HG03457 (cell line): ENCODE measurements around the gene PILRA.
"Not testable (repeated sequence)": the region's sequence is repeated elsewhere in the genome, so short reads cannot be mapped to it uniquely, and the experiment has no call there.

Experiments
- ATAC-seq: cut with Tn5 transposase; IDR thresholded peaks from one replicate; pipeline ENCODE4 v1.9.1; 2021; ENCODE audit warnings: moderate number of reproducible peaks; ENCODE audit not compliant: unreplicated experiment

Gene PILRA

DNA sequence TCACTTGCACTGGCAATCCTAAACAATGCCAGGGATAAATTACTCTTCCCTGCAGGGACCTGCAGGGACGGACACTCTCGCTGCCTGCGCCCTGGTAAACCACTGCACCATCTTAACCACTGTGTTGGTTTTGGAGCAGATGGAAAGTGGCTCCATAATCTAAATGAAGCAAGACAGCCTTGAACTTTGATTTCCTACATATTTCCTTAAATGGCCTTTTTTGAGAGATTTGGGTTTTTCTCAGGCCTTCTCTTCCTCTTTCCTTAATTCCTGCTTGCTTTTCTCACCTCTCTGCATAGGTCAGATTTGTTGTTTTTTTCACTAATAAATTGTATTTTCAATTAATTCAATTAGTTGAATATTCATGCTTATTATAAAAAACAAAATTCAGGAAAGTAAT is 2.8 kb downstream of the PILRA start:
- ATAC-seq: no peak

DNA sequence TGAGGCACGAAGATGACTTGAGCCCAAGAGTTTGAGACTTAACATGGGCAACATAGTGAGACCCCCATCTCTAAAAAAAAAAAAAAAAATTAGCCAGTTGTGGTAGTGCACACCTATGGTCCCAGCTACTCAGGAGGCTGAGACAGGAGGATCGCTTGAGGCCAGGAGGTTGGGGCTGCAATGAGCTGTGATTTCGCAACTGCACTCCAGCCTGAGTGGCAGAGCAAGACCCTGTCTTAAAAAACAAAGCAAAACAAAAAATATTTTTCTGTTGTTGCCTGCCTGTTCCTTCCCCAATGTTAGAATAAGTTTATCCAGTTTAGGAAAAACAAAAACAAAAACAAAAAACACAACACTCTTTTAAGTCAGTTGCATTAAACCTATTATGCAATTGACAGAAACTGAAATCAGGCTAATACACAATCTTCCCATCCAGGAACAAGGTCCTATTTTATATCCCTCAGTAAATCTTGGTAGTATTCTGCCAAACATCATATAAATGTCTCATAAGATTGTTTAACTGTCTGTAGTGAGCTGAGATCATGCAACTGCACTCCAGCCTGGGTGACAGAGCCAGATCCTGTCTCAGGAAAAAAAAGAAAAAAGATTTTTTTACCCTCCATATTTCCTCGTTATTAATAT is 4.9 kb downstream of the PILRA start:
- ATAC-seq: no peak

DNA sequence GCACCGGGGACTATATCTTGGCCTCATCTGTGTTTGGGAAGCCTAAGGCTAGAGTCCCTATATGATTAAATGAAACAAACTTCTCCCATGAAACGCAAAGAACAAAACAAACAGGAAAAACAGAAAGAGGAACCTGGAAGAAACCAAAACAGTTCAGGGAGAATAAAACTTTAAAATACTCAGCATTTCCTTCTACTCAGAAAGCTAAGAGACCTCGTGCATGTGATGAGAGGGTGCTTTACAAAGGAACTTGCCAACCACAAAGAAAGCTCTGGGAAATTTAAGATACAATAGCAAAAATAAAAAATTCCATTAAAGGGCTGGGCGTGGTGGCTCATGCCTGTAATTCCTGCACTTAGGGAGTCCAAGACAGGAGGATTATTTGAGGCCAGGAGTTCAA is 6.9 kb downstream of the PILRA start:
- no peak for ATAC-seq

DNA sequence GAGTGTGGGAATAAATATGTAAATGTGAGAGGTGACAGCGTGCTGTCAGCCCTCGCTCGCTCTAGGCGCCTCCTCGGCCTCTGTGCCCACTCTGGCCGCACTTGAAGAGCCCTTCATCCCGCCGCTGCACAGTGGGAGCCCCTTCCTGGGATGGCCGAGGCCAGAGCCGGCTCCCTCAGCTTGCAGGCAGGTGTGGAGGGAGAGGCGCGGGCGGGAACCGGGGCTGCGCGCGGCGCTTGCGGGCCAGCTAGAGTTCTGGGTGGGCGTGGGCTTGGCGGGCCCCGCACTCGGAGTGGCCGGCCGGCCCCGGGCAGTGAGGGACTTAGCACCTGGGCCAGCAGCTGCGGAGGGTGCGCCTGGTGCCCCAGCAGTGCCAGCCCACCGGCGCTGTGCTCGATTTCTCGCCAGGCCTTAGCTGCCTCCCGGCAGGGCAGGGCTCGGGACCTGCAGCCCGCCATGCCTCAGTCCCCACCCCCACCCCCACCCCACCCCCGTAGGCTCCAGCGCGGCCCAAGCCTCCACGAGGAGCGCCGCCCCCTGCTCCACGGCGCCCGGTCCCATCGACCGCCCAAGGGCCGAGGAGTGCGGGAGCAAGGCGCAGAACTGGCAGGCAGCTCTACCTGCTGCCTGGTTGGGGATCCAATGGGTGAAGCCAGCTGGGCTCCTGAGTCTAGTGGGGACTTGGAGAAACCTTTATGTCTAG is 8.4 kb downstream of the PILRA start:
- not testable (repeated sequence) for ATAC-seq

DNA sequence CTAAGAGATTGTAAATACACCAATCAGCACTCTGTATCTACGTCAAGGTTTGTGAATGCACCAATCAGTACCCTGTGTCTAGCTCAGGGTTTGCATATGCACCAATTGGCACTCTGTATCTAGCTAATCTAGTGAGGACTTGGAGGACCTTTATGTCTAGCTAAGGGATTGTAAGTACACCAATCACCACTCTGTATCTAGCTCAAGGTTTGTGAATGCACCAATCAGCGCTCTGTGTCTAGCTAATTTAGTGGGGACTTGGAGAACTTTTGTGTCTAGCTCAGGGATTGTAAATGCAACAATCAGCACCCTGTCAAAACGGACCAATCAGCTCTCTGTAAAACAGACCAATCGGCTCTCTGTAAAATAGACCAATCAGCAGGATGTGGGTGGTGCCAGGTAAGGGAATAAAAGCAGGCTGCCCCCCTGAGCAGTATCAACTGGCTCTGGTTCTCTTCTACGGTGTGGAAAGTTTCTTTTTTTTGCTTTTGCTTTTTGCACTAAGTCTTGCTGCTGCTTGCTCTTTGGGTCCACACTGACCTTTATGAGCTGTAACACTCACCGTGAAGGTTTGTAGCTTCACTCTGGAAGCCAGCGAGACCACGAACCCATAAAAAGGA is 9.1 kb downstream of the PILRA start:
- ATAC-seq: not testable (repeated sequence)

DNA sequence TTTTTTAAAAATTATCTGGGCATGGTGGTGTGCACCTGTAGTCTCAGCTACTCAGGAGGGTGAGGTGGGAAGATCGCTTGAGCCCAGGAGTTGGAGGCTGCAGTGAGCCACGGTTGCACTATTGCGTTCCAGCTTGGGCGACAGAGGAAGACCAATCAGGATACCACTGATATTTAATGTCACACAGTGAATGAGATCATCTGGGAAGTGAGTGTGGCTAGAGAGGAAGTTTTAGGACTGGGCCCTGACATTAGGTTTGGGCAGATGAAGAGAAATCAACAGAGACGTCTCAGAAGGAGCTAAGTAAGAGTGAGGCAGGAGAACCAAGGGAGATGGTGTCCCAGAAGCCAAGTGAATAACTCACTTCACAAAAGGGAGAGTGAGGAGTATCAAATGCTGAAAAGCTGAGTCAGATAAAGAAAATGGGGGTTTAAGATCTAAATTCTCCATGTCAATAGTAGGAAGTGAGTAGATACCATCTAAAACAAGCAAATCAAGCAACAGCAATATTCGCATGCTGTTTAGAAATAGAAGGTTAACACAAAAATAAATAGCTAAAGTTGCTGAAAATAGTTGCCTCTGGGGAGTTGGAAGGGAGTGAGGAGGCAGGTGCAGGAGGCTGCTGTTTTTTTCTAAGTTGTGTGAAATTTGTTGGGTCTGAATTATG is 11.5 kb downstream of the PILRA start:
- no peak for ATAC-seq

DNA sequence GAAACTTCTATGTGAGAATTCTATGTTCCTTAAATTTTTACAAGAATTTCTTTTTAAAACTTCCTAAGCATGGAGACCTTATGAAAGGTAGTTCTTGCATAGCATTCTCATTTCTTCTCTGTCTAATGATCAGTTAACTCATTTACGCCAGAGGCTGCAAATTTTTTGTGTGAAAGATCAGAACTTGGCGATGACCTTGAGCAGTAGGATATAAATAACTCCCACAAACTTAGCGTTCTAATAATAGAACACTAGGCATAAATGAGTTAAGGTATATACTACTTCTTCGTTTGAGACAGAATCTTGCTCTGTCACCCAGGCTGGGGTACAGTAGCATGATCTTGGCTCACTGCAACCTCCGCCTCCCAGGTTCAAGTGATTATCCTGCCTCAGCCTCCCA is 13.7 kb downstream of the PILRA start:
- ATAC-seq: no peak

DNA sequence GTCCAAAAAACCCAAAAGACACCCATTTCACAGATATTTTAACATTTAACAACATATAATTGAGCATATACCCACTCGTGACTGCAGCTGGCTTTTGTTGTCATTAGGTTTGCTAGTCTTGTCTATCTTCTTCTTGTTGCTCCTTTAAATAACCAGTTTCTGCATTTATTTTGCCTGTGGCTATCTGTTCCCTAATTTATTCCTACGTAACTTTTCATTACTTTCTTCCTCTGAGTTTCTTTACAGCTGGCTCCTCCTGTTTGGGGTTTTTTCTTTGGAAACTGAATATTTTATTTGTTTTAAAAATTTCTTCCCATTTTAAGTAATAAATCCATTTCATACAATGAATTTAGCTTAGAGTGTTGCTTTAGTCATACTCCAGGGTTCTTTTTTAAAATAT is 14.4 kb downstream of the PILRA start:
- ATAC-seq: no peak

DNA sequence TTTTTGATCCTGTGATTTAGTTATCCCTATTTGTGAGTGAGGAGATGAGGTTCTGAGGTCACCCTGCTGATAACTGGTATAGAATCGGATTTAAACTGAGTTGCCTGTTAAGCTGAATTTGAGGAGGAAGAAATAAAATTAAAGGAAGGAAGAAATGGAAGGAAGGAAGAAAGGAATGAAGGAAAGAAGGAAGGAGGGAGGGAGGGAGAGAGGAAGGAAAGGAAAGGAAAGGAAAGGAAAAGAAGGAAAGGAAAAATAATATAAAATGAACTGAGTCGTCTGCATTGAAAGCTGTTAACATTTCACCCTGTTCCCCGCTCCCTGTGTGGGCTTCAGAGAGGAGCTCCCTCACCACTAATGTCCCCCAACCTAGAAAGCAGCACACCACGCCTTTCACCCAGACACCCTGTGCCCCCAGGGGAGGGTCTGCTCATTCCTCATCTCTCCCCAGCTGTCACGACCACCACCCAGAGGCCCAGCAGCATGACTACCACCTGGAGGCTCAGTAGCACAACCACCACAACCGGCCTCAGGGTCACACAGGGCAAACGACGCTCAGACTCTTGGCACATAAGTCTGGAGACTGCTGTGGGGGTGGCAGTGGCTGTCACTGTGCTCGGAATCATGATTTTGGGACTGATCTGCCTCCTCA is 16.3 kb downstream of the PILRA start:
- no peak for ATAC-seq

DNA sequence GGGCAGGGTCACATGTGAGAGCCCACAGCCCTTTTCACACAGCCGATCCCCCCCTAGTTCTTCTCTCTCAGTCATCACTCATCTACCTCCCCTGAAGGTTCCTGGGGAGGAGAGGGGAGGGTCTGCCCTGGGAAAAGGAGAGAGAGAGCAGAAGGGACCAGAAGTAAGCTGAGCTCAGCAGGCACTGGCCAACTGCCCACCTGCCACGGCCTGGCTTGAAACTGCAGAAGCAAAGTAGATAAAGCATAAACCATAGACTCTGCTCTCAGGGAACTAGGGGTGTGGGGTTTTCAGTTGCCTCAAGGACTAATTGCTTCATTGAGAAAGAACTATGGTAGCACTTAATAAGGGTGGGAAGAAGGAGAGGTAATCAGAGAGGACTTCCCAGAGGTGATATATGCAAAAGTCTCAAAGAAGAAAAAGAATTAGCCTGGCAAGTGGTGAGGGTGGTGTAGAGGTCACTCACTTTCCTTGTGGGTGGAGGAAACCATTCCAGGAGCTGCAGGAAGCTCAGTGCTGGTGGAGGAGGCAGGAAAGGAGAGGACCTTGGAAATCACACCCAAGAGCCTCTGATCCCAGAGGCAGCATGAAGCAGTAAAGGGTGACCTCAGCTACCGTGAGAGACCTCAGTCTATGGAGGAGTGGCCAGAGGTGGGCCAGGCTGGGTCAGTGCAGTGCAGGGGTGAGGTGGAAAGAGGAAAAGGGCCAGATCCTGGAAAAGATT is 17.2 kb downstream of the PILRA start:
- no peak for ATAC-seq

DNA sequence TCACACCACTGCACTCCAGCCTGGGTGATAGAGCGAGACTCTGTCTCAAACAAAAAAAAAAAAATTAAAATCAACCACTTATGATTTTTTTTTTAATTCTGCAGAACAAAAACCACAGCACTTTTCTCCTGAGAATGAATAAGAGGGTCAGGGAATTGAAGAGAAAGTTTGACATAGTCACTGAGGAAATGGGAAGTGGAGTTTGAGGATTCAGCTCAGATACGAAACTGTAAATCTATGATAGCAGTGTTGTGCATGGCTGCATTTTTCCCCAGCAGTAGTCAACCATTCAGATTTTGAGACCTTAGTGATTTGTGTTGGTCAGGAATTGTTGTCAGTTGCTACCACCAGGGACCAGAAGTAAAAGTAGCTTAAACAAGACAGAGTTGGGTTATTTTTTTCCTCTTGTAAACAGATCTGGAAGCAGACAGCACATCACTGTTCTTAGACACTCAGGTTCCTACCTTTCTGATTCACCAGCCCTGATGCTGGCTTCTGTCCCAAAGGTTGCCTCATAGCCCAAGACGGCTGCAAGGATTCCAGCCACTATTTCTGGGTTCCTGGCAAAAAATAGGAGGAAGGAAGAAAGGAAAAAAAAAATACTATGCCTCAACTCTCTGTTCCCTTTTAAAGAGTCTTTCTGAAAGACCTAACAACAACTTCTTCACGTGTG is 20.1 kb downstream of the PILRA start:
- ATAC-seq: no peak

DNA sequence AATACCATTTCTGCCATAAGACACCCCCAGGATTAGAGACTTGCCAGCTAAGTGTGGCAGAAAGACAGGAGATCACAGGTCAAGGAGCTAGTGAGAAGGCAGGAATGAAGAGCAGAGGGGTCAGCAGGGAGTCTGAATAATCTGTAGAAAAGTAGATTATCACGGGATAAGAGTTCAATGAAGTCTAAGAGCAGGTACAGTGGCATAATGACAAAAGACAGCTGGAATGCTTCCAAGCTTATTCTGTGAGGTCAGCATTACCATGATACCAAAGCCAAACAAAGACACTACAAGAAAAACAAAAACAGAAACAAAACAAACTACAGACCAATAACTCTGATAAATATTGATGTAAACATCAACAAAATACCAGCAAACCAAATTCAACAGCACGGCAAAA is 20.8 kb downstream of the PILRA start:
- ATAC-seq: no peak

DNA sequence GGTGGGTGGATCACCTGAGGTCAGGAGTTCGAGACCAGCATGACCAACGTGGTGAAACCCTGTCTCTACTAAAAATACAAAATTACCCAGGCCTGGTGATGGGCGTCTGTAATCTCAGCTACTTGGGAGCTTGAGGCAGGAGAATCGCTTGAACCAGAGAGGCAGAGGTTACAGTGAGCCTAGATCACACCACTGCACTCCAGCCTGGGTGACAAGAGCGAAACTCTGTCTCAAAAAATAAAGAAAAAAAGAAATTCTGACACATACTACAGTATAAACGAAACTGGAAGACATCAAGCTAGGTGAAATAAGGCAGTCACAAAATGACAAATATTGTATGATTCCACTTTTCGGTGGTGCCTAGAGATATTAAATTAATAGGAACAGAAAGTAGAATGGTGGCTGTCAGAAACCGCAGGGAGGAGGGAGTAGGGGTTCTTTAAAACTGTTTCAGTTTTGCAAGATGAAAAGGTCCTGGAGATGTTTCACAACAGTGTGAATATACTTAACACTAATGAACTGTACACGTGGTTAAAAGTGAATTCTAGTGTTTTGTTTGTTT is 23.2 kb downstream of the PILRA start:
- ATAC-seq: peak; percentile 73

DNA sequence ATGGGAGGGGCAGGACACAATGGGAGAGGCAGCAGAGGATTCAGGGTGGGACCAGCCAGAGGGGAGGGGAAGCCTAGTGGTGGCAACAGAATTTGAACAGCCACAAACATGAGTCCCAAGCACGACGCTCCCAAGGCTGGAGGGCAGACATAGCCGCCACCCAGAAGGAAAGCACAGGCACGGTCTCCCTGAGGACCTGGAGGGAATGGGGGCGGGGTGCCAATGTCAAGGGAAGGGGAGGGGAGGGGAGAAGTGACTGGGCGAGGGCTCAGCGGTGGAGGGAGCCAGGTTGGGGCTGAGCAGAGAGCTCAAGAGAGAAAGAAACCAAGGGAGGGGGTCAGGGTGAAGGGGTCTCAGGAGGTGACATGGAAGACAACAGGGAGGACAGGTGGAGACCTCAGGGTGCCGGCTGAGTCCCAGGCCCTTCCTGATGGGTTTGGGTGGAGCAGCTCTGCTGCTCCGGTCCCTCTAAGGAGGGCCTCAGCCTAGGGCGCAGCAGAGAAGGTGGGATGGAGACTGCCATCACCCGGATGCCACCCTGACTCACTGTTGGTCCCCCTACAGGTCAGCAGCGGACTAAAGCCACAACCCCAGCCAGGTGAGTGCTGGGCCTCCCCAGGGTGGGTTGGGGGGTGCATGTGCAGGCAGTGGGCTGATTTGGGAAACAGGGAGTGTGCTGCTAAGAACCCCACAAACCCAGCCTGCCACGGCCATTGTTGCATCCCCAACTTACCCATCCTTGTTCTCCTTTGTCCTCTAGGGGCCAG is 24.2 kb downstream of the PILRA start:
- ATAC-seq: no peak

DNA sequence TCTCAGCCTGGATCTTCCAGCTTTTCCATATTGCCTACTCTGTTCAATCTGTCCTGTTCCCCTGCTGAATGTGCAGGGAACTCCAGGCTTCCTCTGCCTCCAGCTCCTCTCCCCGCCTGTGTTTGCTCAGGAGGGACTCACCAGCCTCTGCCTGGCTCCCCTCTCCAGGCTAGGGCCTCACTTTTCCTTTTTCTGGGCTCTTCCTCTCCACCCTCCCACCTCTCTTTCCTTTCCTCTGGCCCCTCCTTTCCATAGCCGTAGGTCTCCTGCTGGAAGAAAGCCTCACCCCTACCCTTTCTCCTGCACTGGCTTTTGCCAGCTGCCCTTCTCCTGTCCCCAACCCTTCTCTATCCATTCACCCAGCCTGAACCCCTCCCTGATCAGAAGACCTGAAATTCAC is 25.0 kb downstream of the PILRA start:
- no peak for ATAC-seq

DNA sequence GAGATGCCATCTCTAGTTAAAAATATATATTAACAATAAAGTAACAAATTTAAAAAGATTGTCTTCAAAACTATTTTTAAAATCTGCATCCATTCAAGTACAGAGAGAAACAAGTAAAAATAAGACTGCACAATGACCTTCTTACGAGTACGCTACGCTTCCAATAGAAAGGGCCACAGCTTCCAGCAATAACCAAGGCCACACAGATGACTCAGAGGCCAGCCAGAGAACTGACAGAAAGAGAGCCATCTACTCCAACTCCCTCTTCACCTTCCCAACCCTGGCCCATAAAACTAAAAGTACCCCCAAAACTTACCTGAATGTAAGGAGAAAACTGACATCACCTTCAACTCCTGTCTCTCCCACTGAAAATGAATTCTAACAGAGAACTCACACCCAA is 26.8 kb downstream of the PILRA start:
- no peak for ATAC-seq

DNA sequence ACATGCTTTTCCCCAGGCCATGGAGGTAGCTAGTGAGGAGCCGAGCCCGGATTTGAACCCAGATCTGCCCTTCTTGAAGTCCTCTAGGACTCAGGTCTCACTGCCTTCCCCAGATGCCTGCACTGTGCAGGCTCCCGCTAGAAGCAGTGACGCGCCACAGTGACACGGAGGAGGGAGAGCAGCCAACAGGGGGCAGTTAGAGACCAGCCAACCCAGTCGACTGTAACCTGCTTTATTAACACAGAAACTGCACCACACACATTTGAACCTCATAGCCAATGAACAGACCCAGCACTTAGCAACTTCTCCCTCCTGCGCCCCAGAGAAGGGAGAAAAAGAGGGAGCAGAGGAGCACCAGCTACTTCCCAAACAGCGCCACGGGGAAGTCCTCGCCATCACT is 27.4 kb downstream of the PILRA start:
- ATAC-seq: no peak

DNA sequence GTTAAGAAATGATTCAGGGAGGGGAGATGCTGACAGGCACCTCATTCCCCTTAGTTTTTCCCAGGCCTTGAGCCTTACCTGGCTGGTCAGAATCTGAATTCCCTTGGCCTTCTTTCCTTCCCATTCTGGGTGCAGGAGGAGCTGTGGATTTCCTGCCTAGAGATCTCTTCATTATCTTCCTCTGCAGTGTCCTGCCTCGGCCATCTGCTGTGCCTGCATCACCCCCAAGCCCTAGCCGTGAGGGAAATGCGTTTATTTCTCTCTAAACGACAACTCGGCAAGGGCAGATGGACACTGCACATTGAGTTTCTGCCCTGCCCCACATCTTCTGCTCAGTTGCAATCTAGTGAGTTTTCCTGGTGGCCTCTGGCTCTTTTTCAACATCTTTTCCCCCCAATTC is 28.5 kb downstream of the PILRA start:
- ATAC-seq: no peak

DNA sequence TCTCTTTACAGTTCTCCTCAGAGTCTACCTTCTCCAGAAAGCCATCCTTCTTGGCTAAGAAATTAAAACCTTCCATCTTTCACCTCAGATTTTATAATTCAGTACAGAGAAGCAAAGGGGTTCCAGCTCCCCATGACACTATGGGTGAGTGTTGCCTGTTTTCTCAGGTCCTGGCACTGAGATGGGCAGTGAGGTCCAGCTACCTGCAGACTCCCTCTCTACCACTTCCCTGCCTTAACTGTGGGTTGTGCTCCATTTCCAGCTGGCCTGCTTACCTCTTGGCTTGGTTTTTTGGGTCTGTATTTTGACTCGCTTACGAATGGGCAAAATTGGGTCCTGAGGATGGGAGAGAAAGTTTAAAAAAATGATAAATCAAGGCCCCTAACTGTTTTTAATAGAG is 29.0 kb downstream of the PILRA start:
- no peak for ATAC-seq
